K562 (cell line): ENCODE measurements around the gene ITGAD. TPM values are rescaled to one million over a fixed set of nuclear protein-coding genes. Genes with fewer than 3 reads are reported as not detected.

Experiments used
- BACH1 ChIP-seq: fragments of 200-800 bp; sonication (Bioruptor generic); IDR thresholded peaks from 2 replicates; pipeline ENCODE4 v1.6.1; 2016; ENCODE audit warnings: missing genetic modification characterization, missing compliant biosample characterization
- MTA1 ChIP-seq: fragments of 450-650 bp; IDR thresholded peaks from 2 replicates; pipeline ENCODE4 v1.6.1; 2017; ENCODE audit warnings: borderline replicate concordance
- ZBTB11 ChIP-seq, 3 experiments: fragments of 200-800 bp in 1 of 3; fragments of 250-450 bp in 1 of 3; fragments of 450-650 bp in 1 of 3; sonication (Bioruptor Pico) in 1 of 3; sonication (Bioruptor generic) in 1 of 3; formaldehyde crosslinking in 1 of 3; IDR thresholded peaks; 2 replicates each; pipeline versions ENCODE4 v1.6.1 to v1.8.0; 2016 to 2022; ENCODE audit warnings: mild to moderate bottlenecking in 2 of 3, missing genetic modification characterization in 2 of 3, missing compliant biosample characterization in 1 of 3, moderate library complexity in 1 of 3
- polyA plus RNA-seq, 8 experiments: library from polyadenylated mRNA; depleted of rRNA in 4 of 8; stranded (reverse) in 5 of 8; unstranded in 3 of 8; fragments of >200 nt; fragmentation: Nextera tagmentation in 2 of 8; fragmentation: Illumina TruSeq in 1 of 8; extraction: Ambion mirVana in 2 of 8; extraction: Trizol in 1 of 8; gene quantifications; 2 replicates each; pipeline versions ENCODE4 v1.2.1 to v1.2.3, GENCODE V29; 2011 to 2014; ENCODE audit warnings: inconsistent platforms in 1 of 8, missing spikeins in 1 of 8
- total RNA-seq, 7 experiments: library from RNA; depleted of rRNA in 6 of 7; stranded (reverse); fragments of >200 nt in 6 of 7; fragmentation: Illumina TruSeq in 2 of 7; extraction: Trizol in 2 of 7; gene quantifications; 2 replicates each; pipeline versions ENCODE4 v1.2.1 to v1.2.3, GENCODE V29; 2011 to 2021; ENCODE audit warnings: low replicate concordance in 1 of 7
- TF ChIP-seq, protein P1 (sequence below): fragments of 250-450 bp; sonication (Bioruptor Pico); IDR thresholded peaks from 2 replicates; pipeline ENCODE4 v1.4.0; 2020

ITGAD gene
- total and polyA plus RNA-seq, 9 of the 15 experiments (the other 6 are each of a cell fraction or from before 2014, with no cell fraction given): not detected

DNA sequence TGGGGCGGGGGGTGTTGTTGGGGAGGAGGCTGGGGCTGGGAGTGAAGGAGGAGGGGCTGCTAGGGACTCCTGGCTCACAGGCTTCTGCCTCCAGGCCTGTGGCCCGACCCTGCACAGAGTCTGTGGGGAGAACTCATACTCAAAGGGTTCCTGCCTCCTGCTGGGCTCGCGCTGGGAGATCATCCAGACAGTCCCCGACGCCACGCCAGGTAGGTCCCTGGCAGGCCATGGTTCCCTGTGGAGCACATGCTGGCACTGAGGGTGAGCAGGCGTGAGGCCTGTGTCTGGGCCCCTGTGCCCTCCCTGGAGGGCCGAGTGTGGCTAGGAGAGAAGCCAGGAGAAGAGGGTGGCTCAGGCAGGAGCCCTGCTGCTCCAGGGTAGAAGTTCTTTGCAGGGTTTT lies 4.6 kb downstream of the ITGAD start (continued):
- no peak for TF ChIP-seq ZBTB11 (CRISPR knock-in tag; IDR thresholded peaks at IDR 0.05)
- TF ChIP-seq, protein P1, sequence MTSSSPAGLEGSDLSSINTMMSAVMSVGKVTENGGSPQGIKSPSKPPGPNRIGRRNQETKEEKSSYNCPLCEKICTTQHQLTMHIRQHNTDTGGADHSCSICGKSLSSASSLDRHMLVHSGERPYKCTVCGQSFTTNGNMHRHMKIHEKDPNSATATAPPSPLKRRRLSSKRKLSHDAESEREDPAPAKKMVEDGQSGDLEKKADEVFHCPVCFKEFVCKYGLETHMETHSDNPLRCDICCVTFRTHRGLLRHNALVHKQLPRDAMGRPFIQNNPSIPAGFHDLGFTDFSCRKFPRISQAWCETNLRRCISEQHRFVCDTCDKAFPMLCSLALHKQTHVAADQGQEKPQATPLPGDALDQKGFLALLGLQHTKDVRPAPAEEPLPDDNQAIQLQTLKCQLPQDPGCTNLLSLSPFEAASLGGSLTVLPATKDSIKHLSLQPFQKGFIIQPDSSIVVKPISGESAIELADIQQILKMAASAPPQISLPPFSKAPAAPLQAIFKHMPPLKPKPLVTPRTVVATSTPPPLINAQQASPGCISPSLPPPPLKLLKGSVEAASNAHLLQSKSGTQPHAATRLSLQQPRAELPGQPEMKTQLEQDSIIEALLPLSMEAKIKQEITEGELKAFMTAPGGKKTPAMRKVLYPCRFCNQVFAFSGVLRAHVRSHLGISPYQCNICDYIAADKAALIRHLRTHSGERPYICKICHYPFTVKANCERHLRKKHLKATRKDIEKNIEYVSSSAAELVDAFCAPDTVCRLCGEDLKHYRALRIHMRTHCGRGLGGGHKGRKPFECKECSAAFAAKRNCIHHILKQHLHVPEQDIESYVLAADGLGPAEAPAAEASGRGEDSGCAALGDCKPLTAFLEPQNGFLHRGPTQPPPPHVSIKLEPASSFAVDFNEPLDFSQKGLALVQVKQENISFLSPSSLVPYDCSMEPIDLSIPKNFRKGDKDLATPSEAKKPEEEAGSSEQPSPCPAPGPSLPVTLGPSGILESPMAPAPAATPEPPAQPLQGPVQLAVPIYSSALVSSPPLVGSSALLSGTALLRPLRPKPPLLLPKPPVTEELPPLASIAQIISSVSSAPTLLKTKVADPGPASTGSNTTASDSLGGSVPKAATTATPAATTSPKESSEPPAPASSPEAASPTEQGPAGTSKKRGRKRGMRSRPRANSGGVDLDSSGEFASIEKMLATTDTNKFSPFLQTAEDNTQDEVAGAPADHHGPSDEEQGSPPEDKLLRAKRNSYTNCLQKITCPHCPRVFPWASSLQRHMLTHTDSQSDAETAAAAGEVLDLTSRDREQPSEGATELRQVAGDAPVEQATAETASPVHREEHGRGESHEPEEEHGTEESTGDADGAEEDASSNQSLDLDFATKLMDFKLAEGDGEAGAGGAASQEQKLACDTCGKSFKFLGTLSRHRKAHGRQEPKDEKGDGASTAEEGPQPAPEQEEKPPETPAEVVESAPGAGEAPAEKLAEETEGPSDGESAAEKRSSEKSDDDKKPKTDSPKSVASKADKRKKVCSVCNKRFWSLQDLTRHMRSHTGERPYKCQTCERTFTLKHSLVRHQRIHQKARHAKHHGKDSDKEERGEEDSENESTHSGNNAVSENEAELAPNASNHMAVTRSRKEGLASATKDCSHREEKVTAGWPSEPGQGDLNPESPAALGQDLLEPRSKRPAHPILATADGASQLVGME (CRISPR knock-in tag): no peak
- no peak for TF ChIP-seq MTA1
- TF ChIP-seq BACH1 (tag): no peak
- TF ChIP-seq, all 486 proteins: peak for 0
